GM10847 (cell line): ENCODE results near the gene ANKMY2.

Source experiments
- POLR2A ChIP-seq: IDR thresholded peaks from 2 replicates; pipeline ENCODE4 v1.6.1; 2011; ENCODE audit not compliant: insufficient read length; ENCODE audit errors: extremely low read depth

ANKMY2 gene

GRCh38 chr7:16644636-16645592 is 640 bp downstream of the ANKMY2 start:
- TF ChIP-seq POLR2A = no peak

GRCh38 chr7:16644157-16644556 is 1.4 kb downstream of the ANKMY2 start:
- TF ChIP-seq POLR2A = no peak

- no peak for TF ChIP-seq POLR2A
These were observed 7.0 kb downstream of the ANKMY2 start for GRCh38 chr7:16638282-16639280.

DNA sequence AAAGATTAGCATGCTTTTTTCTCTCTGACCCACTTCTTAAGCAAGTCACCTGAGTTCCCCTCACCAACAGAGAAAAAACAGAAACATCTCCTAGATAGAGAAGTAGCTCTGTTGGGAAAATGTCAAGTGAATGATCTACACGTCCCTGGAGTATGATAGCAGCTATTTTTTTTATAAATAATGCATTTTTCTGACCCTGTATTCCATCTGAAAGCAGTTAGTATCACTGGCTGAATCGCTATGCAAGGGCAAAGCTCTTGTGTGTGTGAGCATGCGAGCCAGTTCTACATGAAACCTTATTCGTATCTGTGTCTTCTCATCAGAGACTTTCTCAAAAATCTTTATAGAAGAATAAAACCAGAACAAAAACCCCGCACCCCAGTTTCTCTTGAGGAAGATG is 8.2 kb downstream of the ANKMY2 start:
- no peak for TF ChIP-seq POLR2A

- TF ChIP-seq POLR2A = no peak
These were observed 8.9 kb downstream of the ANKMY2 start for GRCh38 chr7:16636555-16637101.

- TF ChIP-seq POLR2A = no peak
These were observed 11.2 kb downstream of the ANKMY2 start for GRCh38 chr7:16634271-16634738.

- TF ChIP-seq POLR2A = no peak
These were observed 14.9 kb downstream of the ANKMY2 start for GRCh38 chr7:16630654-16631053.

DNA sequence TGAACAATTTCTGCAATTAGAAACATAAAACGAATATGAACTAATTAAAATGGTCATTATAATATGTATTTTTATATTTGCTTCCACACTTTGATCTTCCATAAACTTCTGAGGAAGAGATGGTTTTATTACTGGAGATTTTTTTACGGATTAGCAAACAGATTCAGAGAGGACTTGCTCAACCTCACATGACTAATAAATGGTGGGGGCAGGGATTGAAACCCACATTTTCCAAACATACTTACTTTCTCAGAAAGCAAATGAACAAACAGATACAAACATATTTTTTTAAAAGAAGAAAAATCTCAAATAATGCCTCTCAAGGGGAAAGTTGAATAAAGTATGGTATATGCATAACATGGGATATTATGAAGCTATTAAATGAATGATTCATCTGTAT is 18.3 kb downstream of the ANKMY2 start:
- no peak for TF ChIP-seq POLR2A

GRCh38 chr7:16626388-16626787 is 19.2 kb downstream of the ANKMY2 start:
- no peak for TF ChIP-seq POLR2A

- no peak for TF ChIP-seq POLR2A
These were observed 25.6 kb downstream of the ANKMY2 start for GRCh38 chr7:16619979-16620408.

DNA sequence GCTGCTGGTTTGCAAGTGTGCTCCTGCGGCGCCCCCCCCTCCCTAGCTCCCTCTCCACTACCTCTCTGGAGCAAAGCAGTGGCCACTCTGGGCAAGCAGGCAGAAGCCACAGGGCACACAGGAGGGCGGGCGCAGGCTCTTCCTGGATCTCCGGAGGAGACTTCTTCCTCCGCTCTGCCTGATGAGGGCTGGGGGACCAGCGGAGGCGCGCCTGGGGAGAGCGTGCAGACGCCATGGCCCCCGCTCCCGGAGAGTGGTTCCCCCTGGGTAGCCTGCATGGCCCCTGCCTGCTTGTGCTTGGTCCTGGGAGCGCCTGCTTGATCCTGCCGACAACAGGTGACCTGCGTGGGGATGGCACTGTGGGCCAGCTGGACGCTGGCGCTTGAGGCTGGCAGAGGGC is 29.0 kb downstream of the ANKMY2 start:
- no peak for TF ChIP-seq POLR2A

DNA sequence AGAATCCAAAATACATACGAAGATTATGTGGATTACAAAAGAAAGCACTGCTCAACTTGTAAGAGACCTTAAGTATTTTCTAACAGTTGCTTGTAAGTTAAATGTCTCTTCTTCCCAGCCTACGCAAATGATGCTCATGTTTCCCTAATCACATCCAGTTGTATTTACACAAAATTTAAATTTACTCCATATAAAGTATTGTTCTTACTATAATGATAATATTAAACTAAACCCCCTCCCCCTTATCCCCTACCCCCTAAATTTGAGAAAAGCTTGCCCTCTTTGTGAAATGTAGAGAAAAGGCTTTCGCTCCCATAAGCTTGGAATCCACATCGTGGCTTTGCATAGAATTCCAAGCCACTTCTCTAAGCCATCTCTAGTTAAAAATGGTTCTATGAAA is 29.4 kb downstream of the ANKMY2 start:
- no peak for TF ChIP-seq POLR2A

DNA sequence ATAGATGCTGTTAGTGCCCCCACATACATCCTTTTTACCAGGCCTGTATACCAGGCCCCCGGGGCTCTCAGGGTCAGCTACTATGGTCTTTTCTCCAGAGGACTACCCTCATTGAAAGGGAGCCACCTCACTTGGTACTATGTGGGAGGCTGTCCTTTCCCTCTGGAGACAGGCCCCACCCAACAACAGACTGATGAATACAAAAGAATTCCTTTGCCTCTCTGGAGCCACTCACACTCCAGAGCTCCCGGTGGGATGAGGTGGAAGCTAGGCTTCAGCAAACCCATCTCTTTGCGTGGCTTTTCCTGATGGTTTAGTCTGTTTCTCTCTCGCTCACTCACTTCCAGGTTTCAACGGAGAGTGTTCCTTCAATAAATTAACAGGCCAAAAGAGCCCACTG is 30.3 kb downstream of the ANKMY2 start:
- TF ChIP-seq POLR2A = no peak

GRCh38 chr7:16611711-16612110 is 33.8 kb downstream of the ANKMY2 start:
- TF ChIP-seq POLR2A = no peak

DNA sequence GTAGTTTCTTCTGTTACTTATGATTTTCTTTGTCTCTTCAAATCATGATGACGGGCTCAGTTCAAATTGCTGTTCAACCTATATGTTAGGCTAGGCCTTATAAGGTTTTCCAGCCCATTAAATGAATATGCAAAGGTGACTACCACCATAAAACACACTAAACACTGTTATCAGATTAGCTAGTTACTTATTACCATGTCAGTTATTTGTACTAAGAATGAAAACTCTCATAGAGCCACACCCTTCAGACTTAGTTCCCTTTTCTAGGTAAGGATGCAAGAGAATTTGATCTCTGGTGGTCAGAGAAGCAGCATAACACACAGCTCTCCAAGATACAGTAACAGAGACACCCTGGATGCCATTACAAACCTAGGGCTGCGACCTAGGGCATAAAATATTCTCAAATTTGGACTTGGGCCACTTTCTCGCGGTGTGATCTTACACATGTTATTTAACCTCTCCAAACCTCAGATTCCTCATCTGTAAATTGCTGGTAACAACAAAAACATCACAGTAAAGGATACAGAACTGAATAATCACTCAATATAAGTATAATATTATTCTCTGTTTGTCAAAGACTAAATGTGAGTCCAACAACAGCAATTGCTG is 35.6 kb downstream of the ANKMY2 start:
- TF ChIP-seq POLR2A = no peak
